HG03064 (cell line): ENCODE results near the gene NRTN.
A peak's percentile ranks its signal among the peaks of the same experiment; 100 is the strongest.

Experiments used
- ATAC-seq: cut with Tn5 transposase; IDR thresholded peaks from one replicate; pipeline ENCODE4 v1.9.1; 2021; ENCODE audit warnings: low read depth; ENCODE audit not compliant: unreplicated experiment

The NRTN gene

DNA sequence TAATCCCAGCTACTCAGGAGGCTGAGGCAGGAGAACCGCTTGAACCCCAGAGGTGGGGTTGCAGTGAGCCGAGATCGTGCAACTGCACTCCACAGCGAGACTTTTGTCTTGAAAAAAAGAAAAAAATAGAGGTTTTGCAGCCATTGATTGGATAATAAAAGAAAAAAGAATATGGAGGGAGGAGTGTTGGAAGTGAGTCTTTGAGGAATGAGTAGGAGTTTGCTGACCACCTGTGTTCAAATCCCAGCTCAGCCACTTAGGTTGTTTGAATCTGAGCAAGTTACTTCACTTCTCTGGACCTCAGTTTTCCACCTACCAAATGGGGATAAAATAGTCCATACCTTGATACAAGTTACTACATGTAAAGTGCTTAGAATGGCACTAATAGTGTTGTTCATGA is 6.2 kb downstream of the NRTN start:
- no peak for ATAC-seq

GRCh38 chr19:5814123-5814851 is 9.4 kb downstream of the NRTN start:
- ATAC-seq = no peak

DNA sequence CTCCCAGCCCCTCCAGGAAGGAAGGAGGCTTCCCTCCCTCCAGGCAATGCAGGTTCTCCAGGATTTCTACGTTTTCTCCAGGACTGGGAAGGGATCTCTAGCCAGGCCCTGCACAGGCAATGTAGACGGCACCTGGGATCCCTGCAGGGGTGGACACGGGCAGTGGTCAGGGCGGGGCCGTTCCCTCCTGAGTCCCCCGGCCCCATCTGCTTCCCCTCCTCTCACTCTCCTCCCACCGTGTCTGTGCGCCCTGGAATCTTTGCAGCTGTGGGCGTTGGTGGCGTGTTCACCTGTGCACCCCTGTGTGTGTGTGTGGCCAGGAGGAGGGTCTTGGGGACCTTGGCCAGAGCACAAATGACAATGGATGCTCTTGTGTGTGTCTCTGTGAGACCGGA is 10.0 kb downstream of the NRTN start:
- no peak for ATAC-seq

DNA sequence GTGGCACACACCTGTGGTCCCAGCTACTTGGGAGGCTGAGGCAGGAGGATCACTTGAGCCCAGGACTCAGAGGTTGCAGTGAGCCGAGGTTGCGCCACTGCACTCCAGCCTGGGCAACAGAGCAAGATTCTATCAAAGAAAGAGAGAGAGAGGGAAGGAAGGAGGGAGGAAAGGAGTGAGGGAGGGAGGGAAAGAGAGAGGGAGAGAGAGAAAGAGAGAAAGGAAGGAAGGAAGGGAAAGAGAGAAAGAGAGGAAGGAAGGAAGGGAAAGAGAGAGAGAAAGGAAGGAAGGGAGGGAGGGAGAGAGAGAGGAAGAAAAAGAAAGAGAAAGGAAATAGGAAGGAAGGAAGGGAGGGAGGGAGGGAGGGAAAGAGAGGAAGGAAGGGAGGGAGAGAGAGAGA is 12.4 kb downstream of the NRTN start:
- no peak for ATAC-seq

DNA sequence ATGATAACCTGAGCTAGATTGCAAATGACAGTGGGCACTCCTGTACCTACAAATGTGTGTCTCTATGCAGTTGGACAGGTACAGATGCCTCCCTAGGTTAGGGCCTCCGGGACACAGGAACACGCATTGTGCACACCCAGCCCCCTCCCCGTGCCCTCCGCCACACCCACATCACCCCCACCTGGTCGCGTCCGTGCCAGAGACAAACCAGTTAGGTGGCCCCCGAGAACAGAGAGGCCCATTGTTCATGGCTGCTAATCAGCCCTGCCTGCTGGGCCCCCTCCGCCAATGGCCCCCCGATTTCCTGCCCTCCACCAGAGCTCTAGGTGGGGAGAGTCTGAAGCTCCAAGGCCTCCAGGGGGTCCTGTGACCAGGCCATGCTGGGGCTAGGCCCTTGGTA is 13.7 kb downstream of the NRTN start:
- ATAC-seq = no peak

GRCh38 chr19:5820785-5821184 is 15.9 kb downstream of the NRTN start:
- no peak for ATAC-seq

- no peak for ATAC-seq
Observed at GRCh38 chr19:5821521-5822180, 16.8 kb downstream of the NRTN start.

- no peak for ATAC-seq
Observed at GRCh38 chr19:5822181-5822844, 17.4 kb downstream of the NRTN start.

GRCh38 chr19:5823579-5824281 is 18.9 kb downstream of the NRTN start:
- no peak for ATAC-seq

GRCh38 chr19:5824751-5825150 is 19.9 kb downstream of the NRTN start:
- ATAC-seq = no peak

GRCh38 chr19:5825178-5825577 is 20.3 kb downstream of the NRTN start:
- ATAC-seq = no peak

GRCh38 chr19:5826531-5827341 is 21.9 kb downstream of the NRTN start:
- no peak for ATAC-seq

DNA sequence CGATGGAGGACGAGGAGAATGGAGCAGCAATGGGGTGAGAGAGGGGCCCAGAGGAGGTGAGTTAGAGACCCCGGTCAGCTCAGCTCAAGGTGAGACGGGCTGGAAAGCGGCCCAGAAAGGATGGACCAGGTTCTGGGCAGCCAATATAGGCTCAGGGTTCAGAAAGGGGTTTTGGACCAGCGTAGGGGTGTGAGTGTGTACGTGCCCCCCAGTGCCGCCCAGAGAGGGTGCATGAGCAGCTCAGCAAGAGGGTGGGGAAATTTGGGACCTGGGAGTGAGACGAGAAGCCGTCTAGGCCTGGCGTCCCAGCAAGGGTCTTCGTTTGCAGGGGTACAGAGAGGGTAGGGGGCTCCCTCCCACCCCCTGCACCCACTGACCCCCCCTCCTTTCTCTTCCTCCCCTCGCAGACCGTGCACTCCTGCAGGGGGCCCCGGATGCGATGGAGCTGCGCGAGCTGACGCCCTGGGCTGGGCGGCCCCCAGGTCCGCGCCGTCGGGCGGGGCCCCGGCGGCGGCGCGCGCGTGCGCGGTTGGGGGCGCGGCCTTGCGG is 22.5 kb downstream of the NRTN start:
- no peak for ATAC-seq

- peak; percentile 47 for ATAC-seq
Observed at GRCh38 chr19:5827891-5828660, 23.2 kb downstream of the NRTN start.

GRCh38 chr19:5828661-5829566 is 24.0 kb downstream of the NRTN start:
- peak; percentile 5 for ATAC-seq

DNA sequence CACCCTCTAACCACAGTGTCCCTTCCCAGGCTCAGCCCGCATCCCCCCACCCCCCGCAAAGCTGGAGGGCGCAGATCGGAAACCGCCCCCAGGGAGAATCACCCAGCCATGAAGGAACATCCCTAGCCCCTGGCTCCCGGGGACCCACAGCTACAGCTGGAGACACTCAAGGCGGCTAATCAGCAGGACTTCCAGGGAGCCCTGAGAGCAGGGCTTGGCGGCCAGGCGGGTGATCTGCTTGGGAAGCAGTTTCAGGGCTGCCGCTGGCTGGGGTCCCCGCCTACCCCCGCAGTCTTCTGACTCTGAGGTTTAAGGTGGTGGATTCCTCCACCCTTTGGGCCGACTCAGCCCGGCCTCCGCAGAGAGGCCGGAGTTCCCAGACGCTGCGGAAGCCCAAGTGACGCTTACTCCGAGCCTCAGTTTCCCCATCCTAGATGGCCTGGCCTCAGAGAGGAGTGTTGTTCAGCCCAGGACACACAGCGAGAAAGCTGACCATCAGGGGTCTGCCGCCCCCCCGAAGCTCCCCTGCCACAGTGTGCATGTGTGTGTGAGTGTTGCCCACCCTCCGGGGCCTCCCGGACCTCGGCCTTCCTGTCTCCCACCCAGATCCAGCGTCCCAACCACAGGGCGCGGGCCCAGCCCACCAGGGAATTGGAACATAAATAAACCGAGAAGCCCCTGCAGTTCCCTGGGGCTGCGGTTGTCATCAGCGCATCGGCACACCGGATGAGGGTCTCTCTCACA is 24.9 kb downstream of the NRTN start:
- ATAC-seq = no peak

DNA sequence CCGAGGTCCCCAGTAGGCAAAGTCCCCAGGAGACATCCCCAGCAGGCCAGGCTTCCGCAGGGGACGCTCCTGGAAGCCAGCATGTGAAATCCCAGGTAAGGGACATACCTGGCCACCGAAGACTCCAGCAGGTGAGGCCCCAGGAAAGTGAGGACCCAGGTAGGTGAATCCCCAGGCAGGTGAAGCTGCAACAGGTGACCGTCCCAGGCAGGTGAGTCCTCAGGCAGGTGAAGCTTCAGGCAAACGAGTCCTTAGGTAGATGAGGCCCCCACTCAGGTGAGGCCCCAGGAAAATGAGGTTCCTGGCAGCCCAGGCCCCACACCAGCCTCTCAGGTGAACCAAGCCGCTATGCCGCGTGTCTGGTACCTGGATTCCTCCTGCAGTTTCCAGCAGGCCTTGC is 26.3 kb downstream of the NRTN start:
- no peak for ATAC-seq

- ATAC-seq = no peak
Observed at GRCh38 chr19:5832061-5832460, 27.2 kb downstream of the NRTN start.
